ENCODE measurements around the gene SLC36A1. TPM values are rescaled to one million over a fixed set of nuclear protein-coding genes. Genes with fewer than 3 reads are reported as not detected.

The SLC36A1 gene
- total RNA-seq, 4 donors from 2014 or later: 4.5 to 7.5 (median 5.9) TPM

DNA sequence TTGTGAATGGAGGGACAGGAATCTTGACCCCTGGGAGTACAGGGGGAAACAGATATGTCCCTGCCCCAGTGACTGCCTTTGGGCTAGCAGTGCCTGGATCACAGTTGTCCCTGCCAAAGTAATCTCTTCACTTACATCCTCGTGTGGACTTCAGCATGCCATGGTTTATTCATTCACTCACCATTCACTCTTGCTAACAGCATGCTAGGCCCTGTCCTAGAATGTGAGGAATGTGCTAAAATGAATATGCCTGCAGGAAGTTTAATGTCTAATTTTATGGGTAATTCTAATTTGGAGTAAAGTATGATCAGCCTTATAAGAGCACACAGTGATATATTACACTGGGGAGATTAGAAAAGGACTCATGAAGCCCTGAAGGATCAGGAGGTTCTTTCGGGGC, 80.8 kb downstream of the SLC36A1 start:
- no peak for TF ChIP-seq POLR2A (IDR thresholded peaks at IDR 0.05)
- no peak for TF ChIP-seq CTCF (IDR thresholded peaks at IDR 0.05)
- intact Hi-C loops (cut with DNase I): no loop called here
- 63 to 81% methylated on average over 2 of the region's 2 CpGs for WGBS, 2 donors
- Histone ChIP-seq H3K36me3 (no peaks in the 10 kb centered on the region), H3K27ac (no peak overlapping the region), H3K9me3 (no peaks in the 10 kb centered on the region), H3K27me3 (no peaks in the 10 kb centered on the region), H3K4me1 (no peaks in the 10 kb centered on the region), H3K4me3 (replicated peaks in 1 of 3) (no peak overlapping the region)
- no peak for DNase-seq

DNA sequence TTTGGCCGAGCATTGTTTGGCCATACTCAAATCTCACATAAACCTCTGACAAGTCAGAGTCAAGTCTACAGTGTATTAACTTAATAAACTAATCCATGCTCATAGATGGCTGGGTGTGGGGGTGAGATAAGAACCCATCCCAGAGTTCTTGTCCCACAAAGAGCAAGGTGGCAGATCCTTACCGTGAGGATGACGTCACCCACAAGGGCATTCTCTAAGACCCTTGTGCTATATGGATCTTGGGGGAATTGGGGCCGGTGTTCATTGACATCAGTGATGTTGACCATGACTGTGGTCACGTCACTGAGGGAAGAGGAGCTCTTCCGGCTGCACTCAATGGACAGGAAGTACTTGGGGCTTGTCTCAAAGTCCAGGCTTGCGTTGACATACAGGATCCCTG, 81.6 kb downstream of the SLC36A1 start:
- Histone ChIP-seq H3K9me3 (no peaks in the 10 kb centered on the region), H3K27me3 (no peaks in the 10 kb centered on the region), H3K4me3 (replicated peaks in 1 of 3) (no peak overlapping the region), H3K36me3 (no peaks in the 10 kb centered on the region), H3K27ac (no peak overlapping the region), H3K4me1 (no peaks in the 10 kb centered on the region)
- WGBS, 2 donors: 78 to 89% methylated on average over 7 of the region's 7 CpGs
- intact Hi-C loops (cut with DNase I): no loop called here
- no peak for TF ChIP-seq CTCF (IDR thresholded peaks at IDR 0.05)
- TF ChIP-seq POLR2A (IDR thresholded peaks at IDR 0.05): no peak
- no peak for DNase-seq

- no peaks in the 10 kb centered on the region for H3K27me3 ChIP-seq
- no peaks in the 10 kb centered on the region for H3K9me3 ChIP-seq
- TF ChIP-seq CTCF (IDR thresholded peaks at IDR 0.05) (no peak), POLR2A (IDR thresholded peaks at IDR 0.05) (no peak)
- no peak for DNase-seq
- H3K27ac ChIP-seq: no peak overlapping the region
- no peaks in the 10 kb centered on the region for H3K36me3 ChIP-seq
- H3K4me1 ChIP-seq: no peaks in the 10 kb centered on the region
- 93 to 94% methylated on average over 20 to 30 of the region's 30 CpGs for WGBS, 2 donors
- no peak overlapping the region for H3K4me3 ChIP-seq (replicated peaks in 1 of 3)
- intact Hi-C loops (cut with DNase I): no loop called here
Measured at GRCh38 chr5:151531581-151531980, 84.2 kb downstream of the SLC36A1 start.

DNA sequence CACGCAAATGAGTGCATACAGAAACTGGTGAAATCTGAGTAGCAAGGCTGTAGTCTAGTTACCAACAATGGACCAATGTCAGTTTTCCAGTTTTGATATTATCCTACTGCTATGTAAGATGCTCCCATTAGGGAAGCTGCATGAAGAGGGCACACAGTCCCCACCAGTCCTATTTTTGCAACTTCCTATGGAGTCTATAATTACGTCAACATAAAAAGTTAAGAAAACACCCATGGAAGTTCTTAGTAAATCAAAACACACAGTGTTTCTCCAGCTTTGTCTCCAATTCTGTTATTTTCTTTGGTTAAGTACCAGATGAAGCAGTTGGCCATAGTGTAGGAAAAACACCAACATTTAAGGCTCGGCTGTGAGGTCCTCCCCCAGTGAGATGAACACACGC, 85.0 kb downstream of the SLC36A1 start:
- no peak for DNase-seq
- TF ChIP-seq CTCF (IDR thresholded peaks at IDR 0.05) (no peak), POLR2A (IDR thresholded peaks at IDR 0.05) (no peak)
- 48 to 63% methylated on average over 4 of the region's 4 CpGs for WGBS, 2 donors
- no peak overlapping the region for H3K4me3 ChIP-seq (replicated peaks in 1 of 3)
- no peaks in the 10 kb centered on the region for H3K4me1 ChIP-seq
- no peak overlapping the region for H3K27ac ChIP-seq
- H3K36me3 ChIP-seq: no peaks in the 10 kb centered on the region
- no peaks in the 10 kb centered on the region for H3K27me3 ChIP-seq
- no peaks in the 10 kb centered on the region for H3K9me3 ChIP-seq
- intact Hi-C loops (cut with DNase I): no loop called here

GRCh38 chr5:151534350-151534749, 86.9 kb downstream of the SLC36A1 start:
- Histone ChIP-seq H3K4me3 (replicated peaks in 1 of 3) (no peak overlapping the region), H3K4me1 (no peaks in the 10 kb centered on the region), H3K27ac (no peak overlapping the region), H3K27me3 (no peaks in the 10 kb centered on the region), H3K36me3 (no peaks in the 10 kb centered on the region), H3K9me3 (no peaks in the 10 kb centered on the region)
- intact Hi-C loops (cut with DNase I): no loop called here
- WGBS, 2 donors: 61 to 65% methylated on average over 11 of the region's 11 CpGs
- TF ChIP-seq POLR2A (IDR thresholded peaks at IDR 0.05): no peak
- DNase-seq: no peak

DNA sequence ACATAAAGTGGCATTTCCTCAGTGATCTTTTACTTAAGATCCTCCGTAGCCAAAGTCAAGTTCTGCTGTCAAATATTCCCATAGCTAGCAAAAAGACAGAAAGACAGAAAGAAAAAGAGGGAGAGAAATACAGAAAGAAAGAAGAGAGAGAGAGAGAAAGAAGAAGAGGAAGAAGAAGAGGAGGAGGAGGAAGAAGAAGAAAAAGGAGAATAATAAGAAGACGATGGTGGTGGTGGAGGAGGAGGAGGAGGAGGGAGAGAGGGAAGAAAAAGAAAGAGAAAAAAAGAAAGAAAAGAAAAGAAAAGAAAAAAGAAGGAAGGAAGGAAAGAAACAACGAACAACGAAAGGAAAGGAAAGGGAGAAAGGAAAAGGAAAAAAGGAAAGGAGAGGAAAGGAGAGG, 89.6 kb downstream of the SLC36A1 start:
- intact Hi-C loops (cut with DNase I): no loop called here
- Histone ChIP-seq H3K27ac (no peak overlapping the region), H3K36me3 (no peaks in the 10 kb centered on the region), H3K4me1 (no peaks in the 10 kb centered on the region), H3K9me3 (no peaks in the 10 kb centered on the region), H3K4me3 (replicated peaks in 1 of 3) (no peak overlapping the region), H3K27me3 (no peaks in the 10 kb centered on the region)
- no peak for DNase-seq
- TF ChIP-seq POLR2A (IDR thresholded peaks at IDR 0.05) (no peak), CTCF (IDR thresholded peaks at IDR 0.05) (no peak)
- 83 to 86% methylated on average over 4 of the region's 4 CpGs for WGBS, 2 donors

Data from thyroid gland (tissue), 4 donors.